HG02870 (cell line): ENCODE data around the gene BCL2L2.
A peak's percentile ranks its signal among the peaks of the same experiment; 100 is the strongest.

Experiments
- ATAC-seq: cut with Tn5 transposase; IDR thresholded peaks from one replicate; pipeline ENCODE4 v1.9.1; 2021; ENCODE audit warnings: mild to moderate bottlenecking, moderate library complexity; ENCODE audit not compliant: unreplicated experiment

The BCL2L2 gene

DNA sequence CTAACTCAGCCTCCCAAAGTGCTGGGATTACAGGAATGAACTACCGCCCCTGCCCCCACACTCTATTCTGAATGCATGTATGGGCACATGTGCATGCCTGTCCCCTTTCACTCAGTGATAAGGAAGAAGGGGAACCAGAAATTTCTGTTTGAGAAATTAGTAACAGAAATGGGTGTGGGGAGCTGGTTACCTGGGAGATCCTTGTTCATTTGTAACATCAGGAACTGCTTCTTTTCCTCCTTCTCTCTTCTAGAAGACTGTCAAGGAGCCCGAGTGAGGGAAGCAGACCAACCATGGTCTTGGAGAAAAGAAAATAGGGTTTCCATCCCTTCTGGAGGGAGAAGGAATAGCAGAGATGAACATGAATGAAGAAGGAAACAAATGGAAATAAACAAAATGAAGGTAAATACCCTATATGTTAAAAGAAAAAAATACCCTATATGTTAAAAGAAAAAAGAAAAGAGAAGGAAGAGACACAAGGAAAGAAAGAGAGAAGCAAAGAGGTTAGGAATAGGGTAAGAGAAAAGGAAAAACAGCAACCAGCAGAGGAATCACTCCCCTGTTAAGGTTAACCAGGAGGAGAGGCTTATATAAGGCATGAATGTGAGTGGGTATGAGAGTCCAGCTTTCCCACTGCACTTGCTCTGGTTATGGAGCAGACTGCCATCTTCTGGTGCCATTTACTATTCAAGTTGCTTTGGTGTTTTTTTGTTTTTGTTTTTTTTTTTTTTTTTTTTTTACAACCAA lies 7.2 kb upstream of the BCL2L2 start:
- no peak for ATAC-seq

DNA sequence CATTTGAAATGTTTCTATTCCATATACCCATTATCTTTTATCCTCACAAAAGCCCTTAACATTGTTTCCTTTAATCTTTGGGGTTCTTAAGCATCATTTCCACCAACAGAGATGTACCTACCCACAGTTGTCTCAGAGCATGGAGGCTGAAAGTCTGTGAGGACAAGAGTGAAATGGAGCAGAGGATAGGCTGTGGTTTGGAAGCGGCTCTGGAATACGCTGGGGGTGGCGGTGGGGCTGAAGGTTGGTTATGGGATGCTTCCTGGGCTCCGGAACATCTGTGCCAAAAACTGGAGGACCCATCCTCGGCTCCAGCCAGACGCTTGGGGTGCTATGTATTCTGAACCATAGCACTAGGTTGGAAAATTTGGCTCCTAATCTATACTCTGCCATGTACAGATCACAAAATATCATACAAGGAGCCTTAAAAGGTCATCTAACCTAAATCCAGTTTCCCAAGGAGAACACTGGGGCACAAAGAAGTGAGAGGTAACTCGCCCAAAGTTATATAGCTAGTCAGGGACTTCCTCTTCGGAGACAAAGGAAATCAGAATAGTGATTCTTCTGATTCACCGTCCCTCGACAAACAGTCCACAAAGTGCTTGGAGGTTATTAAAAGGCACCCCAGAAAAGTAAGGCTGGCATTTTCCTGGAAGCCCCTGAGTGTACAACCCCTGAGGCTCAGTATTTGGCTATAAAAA lies 6.5 kb upstream of the BCL2L2 start:
- ATAC-seq = no peak

DNA sequence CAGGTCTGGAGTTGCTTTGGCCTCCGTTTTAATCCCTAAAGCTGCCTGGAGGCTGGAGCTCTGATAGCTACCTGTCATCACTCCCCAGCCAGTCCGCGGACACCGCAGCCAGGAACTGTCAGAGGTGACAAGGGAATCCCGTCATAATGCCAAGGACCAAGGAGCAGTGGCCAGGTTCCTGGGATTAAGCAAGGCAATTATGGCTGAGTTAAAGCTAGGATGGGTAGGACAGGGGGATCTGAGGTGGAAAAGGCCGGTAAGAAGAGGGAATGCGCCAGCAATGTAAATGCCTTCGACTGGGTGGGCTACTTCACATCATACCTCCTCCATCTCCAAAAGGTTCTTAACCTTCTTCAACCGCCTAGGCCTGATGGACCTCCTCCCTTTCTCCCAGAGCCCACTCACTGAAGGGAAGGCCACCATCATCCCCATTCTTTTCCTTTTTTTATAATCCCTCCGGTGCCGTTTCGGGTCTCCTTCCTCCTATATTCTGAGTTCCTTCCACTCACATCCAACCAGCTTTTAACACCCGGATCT lies 5.9 kb upstream of the BCL2L2 start:
- no peak for ATAC-seq

GRCh38 chr14:23301288-23301968 lies 5.2 kb upstream of the BCL2L2 start:
- peak; percentile 80 for ATAC-seq

DNA sequence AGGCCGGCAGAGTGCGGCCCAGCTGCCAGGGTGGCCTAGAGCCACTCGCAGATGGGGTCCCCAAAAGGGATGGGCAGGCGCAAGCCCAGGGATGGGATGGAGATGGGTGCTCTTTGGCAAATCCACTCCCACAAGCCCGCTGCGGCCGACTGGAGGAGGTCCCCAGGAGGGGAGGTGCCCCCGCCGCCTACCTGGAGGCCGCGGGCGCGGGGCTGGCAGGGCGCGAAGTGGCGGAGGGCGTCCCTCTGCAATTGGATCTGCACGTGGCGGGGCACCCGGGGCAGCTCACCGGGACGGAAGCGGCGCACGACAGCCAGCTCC lies 4.7 kb upstream of the BCL2L2 start:
- peak; percentile 6 for ATAC-seq

DNA sequence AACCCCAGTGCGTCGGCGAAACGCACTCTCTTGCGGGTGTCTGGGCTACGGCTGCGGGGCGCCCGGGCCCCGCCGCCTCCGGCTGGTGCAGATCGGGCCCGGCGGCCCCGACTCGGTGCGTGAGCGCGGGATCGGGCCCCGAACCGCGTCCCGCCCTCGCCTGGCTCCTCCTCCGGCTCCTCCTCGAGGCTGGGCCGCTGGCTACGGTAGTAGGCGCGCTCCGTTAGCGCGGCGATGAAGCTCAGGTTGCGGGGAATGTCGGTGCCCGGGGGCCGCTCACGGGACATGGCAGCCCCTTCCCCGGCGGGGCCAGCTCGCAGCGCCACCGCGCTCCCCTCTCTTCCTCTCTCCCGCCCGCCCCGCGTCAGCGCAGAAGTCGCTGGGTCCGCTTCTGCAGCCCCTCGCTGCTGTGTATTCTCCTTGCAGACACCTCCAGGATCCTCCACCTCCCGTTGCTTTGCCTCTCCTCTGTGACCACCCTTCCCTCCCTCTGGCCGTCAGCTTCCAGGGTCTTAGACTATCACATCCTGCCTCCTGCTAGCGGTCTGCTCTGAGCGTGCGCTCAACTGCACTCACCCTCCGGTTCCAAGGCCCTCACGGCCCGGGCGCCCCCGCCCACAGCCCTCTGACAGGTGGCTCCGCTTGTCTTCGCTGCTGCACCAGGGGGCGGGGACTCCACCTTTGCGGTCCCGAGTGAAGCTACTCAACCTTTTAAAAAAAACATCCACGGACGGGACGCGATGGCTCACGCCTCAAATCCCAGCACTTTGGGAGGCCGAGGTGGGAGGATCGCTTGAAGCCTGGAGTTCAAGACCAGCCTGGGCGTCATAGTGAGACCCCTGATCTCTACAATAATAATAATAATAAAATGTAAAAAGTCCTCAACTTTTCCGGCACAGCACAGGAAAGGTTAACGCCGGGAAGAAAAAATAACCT lies 4.1 kb upstream of the BCL2L2 start, which contains the start of gene PPP1R3E:
PPP1R3E (minus strand) TSS at position 570 of the 936 bp plus-strand sequence; CDS start at position 287, 283 bp downstream.
- peak; percentile 33 for ATAC-seq

- no peak for ATAC-seq
Measured at GRCh38 chr14:23307146-23307530, 505 bp downstream of the BCL2L2 start.

- ATAC-seq = no peak
Measured at GRCh38 chr14:23307687-23308644, 1.3 kb downstream of the BCL2L2 start.

GRCh38 chr14:23308721-23309445 lies 2.2 kb downstream of the BCL2L2 start:
- no peak for ATAC-seq

GRCh38 chr14:23310546-23310945 lies 3.9 kb downstream of the BCL2L2 start:
- no peak for ATAC-seq

DNA sequence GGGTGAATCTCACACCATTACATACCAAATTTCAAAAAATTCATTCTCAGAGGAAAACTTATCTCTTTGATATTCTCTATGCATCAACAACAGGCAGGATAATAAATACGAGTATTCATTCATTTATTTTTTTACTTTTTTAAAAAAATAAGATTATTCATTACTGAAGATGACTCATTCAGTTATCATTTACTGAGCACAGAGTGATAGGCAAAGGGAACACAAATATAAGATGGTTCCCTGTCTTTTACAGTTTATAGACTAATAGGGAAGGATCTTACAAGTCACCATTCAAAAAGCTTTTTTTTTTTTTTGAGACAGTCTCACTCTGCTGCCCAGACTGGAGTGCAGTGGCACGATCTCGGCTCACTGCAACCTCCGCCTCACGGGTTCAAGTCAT lies 9.7 kb downstream of the BCL2L2 start:
- no peak for ATAC-seq

GRCh38 chr14:23319746-23320583 lies 13.3 kb downstream of the BCL2L2 start:
- ATAC-seq = no peak

DNA sequence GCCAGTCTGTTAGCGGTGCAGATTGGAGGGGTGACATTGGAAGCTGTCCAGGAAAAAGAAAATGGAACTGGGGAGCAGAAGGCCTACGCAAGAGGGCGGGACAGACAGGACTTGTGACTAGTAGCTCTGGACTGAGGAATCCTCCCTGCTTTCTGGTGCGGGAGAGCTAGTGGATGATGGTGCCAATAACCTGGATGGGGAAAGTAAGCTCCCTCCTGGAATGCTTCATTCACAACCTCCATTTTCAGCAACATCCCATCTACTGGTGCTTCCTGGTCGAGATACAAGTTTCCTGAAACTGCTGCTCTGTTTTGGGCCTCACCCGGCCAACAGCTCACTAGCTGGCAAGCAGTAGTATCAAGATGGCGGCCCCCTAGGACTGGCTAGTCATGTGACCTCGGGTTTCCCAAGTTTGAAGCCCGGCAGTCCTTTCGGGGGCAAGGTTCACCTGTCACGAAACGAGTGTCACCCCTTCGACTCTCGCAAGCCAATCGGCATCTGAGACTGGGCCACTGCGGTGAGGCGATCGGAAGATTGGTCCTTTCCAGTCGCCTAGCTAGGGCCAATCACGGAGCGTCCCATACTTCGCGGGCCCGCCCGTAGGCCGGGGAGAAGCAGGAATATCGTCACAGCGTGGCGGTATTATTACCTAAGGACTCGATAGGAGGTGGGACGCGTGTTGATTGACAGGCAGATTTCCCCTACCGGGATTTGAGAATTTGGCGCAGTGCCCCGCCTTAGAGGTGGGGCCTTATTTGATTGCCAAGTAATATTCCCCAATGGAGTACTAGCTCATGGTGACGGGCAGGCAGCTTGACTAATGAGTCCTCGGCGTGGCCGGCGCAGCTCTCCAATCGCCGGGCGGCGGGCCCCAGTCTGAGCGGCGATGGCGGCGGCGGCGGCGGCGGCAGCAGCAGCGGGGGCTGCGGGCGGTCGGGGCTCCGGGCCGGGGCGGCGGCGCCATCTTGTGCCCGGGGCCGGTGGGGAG lies 14.2 kb downstream of the BCL2L2 start, which contains the start of gene PABPN1:
PABPN1 (plus strand) TSS at position 874 of the 988 bp plus-strand sequence; CDS start at position 887, 13 bp downstream.
- peak; percentile 91 for ATAC-seq

DNA sequence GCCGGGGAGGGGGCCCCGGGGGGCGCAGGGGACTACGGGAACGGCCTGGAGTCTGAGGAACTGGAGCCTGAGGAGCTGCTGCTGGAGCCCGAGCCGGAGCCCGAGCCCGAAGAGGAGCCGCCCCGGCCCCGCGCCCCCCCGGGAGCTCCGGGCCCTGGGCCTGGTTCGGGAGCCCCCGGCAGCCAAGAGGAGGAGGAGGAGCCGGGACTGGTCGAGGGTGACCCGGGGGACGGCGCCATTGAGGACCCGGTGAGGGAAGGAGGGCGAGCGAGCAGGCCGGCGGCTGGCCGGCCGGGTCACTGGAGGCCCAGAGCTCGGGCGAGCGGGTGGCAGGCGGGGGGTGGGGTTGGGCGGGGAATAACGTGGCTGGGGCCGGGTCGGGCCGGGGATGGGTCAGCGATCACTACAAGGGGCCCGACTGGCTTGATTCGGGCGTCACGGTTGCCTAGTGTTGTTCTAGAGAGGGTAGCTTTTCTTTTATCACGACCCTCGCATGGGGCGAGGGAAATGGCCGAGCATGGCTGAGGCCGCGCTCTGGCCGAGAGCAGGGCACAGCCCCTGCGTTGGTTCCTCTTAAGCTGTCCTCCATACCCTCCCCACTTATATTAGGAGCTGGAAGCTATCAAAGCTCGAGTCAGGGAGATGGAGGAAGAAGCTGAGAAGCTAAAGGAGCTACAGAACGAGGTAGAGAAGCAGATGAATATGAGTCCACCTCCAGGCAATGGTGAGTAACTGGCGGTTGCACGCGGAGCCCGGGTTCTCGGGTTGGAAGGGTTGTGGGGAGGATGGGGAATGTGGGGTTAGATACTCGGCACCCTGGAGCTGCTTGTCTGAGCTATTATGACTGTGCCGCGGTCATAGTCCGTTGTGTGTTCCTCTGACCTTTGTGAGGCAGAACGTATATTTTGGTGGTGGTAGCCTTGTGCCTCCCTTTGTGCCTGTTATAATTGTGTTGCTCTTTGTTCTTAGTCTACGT lies 15.2 kb downstream of the BCL2L2 start:
- ATAC-seq = peak; percentile 3
